ENCODE measurements around the gene NRXN3. TPM values are rescaled to one million over a fixed set of nuclear protein-coding genes. Genes with fewer than 3 reads are reported as not detected.

Gene NRXN3
- total and polyA plus RNA-seq, 8 donors = 0.53 to 2.5 (median 1.5) TPM

DNA sequence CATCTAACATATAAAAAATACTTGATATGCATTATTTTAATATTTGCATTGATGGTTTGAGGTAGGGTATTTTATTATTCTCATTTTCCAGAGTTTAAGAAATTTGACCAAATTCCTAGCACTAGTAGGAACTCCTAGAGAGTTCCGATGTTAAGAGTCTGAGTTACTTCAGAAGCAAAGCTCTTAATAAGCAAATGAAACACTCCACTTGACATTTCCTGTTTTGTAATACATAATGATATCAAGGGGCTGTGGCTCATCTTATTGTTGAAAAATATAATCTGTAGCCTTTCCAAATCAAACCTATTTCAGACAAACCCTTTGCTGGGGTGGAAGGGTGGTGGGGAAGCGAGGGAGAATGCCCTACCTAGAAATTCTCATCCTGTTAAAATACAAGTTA lies 1685.6 kb downstream of the NRXN3 start:
- no peaks in the 10 kb centered on the region for H3K9me3 ChIP-seq
- H3K27ac ChIP-seq = no peak overlapping the region
- no peaks in the 10 kb centered on the region for H3K4me1 ChIP-seq
- H3K36me3 ChIP-seq = no peaks in the 10 kb centered on the region
- 93 to 98% methylated on average over 2 of the region's 2 CpGs for WGBS, 2 donors
- H3K27me3 ChIP-seq = no peaks in the 10 kb centered on the region
- TF ChIP-seq, protein P1, sequence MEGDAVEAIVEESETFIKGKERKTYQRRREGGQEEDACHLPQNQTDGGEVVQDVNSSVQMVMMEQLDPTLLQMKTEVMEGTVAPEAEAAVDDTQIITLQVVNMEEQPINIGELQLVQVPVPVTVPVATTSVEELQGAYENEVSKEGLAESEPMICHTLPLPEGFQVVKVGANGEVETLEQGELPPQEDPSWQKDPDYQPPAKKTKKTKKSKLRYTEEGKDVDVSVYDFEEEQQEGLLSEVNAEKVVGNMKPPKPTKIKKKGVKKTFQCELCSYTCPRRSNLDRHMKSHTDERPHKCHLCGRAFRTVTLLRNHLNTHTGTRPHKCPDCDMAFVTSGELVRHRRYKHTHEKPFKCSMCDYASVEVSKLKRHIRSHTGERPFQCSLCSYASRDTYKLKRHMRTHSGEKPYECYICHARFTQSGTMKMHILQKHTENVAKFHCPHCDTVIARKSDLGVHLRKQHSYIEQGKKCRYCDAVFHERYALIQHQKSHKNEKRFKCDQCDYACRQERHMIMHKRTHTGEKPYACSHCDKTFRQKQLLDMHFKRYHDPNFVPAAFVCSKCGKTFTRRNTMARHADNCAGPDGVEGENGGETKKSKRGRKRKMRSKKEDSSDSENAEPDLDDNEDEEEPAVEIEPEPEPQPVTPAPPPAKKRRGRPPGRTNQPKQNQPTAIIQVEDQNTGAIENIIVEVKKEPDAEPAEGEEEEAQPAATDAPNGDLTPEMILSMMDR (IDR thresholded peaks at IDR 0.05) = no peak
- intact Hi-C loops (cut with DNase I) = no loop called here
- ATAC-seq (no peak), DNase-seq (no peak), FAIRE-seq (no peak)
- H3K4me3 ChIP-seq = no peak overlapping the region

DNA sequence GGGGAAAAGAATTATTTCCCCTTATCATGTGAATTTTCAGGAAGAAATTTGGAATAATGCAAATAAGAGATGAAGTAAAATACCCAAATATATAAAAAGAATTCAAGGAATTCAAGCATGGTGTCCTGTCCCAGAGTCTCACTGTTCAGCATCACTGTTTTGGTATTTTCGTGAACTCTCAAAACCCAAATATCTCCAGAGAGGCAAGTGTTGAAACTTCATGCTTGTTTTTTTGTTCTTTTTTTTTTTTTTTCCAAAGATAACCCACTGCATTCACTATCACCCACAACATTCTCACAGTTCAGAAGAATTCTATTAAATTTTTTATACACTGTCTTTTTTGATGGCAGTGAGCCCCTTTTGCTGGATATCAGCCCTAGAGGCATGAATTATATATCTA lies 1686.2 kb downstream of the NRXN3 start:
- no peak for ATAC-seq
- no peak for FAIRE-seq
- no peaks in the 10 kb centered on the region for H3K4me1 ChIP-seq
- no peak overlapping the region for H3K27ac ChIP-seq
- TF ChIP-seq, protein P1 (IDR thresholded peaks at IDR 0.05) = no peak
- no peak overlapping the region for H3K4me3 ChIP-seq
- no peaks in the 10 kb centered on the region for H3K27me3 ChIP-seq
- no peak for DNase-seq
- no peaks in the 10 kb centered on the region for H3K36me3 ChIP-seq
- intact Hi-C loops (cut with DNase I) = no loop called here
- no peaks in the 10 kb centered on the region for H3K9me3 ChIP-seq
- WGBS, 2 donors = 82 to 89% methylated on average over 1 of the region's 1 CpG

DNA sequence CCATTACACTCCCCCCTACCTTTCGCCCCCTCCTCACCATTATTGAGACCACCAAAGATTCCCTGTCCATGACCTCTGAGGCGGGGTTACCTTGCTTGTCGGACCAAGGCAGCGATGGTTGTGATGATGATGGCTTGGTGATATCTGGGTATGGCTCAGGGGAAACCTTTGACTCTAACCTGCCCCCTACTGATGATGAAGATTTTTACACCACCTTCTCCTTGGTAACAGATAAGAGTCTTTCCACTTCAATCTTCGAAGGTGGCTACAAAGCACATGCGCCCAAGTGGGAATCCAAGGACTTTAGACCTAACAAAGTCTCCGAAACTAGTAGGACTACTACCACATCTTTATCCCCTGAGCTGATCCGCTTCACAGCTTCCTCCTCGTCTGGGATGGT lies 1690.9 kb downstream of the NRXN3 start:
- intact Hi-C loops (cut with DNase I) = no loop called here
- Histone ChIP-seq H3K27me3 (no peaks in the 10 kb centered on the region), H3K9me3 (no peaks in the 10 kb centered on the region), H3K4me3 (no peak overlapping the region), H3K4me1 (no peaks in the 10 kb centered on the region), H3K36me3 (no peaks in the 10 kb centered on the region), H3K27ac (no peak overlapping the region)
- ATAC-seq (no peak), DNase-seq (no peak), FAIRE-seq (no peak)
- 79 to 89% methylated on average over 9 of the region's 9 CpGs for WGBS, 2 donors
- TF ChIP-seq, protein P1 (IDR thresholded peaks at IDR 0.05) = no peak

DNA sequence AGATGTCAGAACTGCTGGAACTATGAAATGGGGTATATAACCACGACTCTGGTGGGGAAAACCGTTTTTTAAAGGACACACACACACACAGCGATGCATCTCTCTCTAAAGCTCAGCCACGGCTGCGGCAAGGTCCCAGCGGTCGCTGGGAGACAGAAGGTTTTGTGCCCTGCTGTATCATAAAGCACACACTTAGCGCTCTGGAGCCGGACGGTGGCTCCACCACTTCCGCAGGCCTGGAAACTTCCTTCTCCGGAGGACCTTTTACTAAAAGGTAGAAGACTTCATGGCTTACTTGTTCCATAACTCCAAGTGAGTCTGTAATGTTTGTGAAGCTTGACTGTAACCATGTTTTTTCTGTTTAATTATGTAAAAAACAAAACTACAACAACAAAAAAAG lies 1691.9 kb downstream of the NRXN3 start:
- Histone ChIP-seq H3K4me1 (no peaks in the 10 kb centered on the region), H3K9me3 (no peaks in the 10 kb centered on the region), H3K4me3 (no peak overlapping the region), H3K36me3 (no peaks in the 10 kb centered on the region), H3K27me3 (no peaks in the 10 kb centered on the region), H3K27ac (no peak overlapping the region)
- no peak for ATAC-seq
- WGBS, 2 donors = 90 to 95% methylated on average over 12 of the region's 12 CpGs
- intact Hi-C loops (cut with DNase I) = no loop called here
- DNase-seq = no peak
- TF ChIP-seq, protein P1 (IDR thresholded peaks at IDR 0.05) = no peak
- FAIRE-seq = no peak

DNA sequence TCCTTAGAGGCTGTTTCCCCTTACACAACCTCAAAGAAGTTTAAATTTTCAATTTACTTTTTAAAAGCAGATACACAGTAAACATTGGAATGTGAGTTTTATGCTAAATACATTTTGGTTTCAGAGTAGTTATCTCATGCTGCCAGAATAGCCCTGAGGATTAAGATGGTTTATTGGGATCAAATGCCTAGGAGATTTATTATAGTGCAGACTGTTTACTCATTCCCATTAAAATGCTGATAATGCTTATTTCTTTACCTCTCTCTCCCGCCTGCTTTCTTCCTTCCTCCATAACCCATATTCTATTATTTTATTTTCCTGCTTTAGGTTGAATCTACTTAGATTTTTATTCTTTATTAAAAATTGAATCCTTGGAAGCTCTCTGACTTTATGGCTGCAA lies 1701.0 kb downstream of the NRXN3 start:
- no peak overlapping the region for H3K4me3 ChIP-seq
- DNase-seq = no peak
- intact Hi-C loops (cut with DNase I) = no loop called here

More for the DNA sequence above, 1701.0 kb downstream of the NRXN3 start:
- Histone ChIP-seq H3K9me3 (no peaks in the 10 kb centered on the region), H3K36me3 (no peaks in the 10 kb centered on the region), H3K27ac (no peak overlapping the region), H3K4me1 (no peaks in the 10 kb centered on the region), H3K27me3 (no peaks in the 10 kb centered on the region)
- WGBS, 2 donors = 80 to 91% methylated on average over 1 of the region's 1 CpG
- FAIRE-seq (no peak), ATAC-seq (no peak)
- TF ChIP-seq, protein P1 (IDR thresholded peaks at IDR 0.05) = no peak

Data from pancreas (tissue), 10 donors.